Dedifferentiated amniotic fluid mesenchymal stem cell (primary cell): ENCODE data around the gene NLGN1.
A peak's percentile ranks its signal among the peaks of the same experiment; 100 is the strongest.

Source experiments
- DNase-seq: peaks from one replicate; pipeline ENCODE4 v3.0.0-alpha.2; 2016; ENCODE audit errors: extremely low spot score

NLGN1 gene

GRCh38 chr3:173902871-173903270, 505.3 kb downstream of the NLGN1 start:
- no peak for DNase-seq

GRCh38 chr3:173905381-173905780, 507.8 kb downstream of the NLGN1 start:
- DNase-seq: no peak

- no peak for DNase-seq
These were observed 513.9 kb downstream of the NLGN1 start for GRCh38 chr3:173911446-173911845.

GRCh38 chr3:173912126-173912525, 514.6 kb downstream of the NLGN1 start:
- peak; percentile 53 for DNase-seq

GRCh38 chr3:173913397-173913796, 515.9 kb downstream of the NLGN1 start:
- peak; percentile 36 for DNase-seq

- no peak for DNase-seq
These were observed 516.5 kb downstream of the NLGN1 start for GRCh38 chr3:173913974-173914421.

- no peak for DNase-seq
These were observed 519.3 kb downstream of the NLGN1 start for GRCh38 chr3:173916799-173917198.

- DNase-seq: no peak
These were observed 522.8 kb downstream of the NLGN1 start for GRCh38 chr3:173920386-173920785.

GRCh38 chr3:173921732-173922131, 524.2 kb downstream of the NLGN1 start:
- no peak for DNase-seq

- no peak for DNase-seq
These were observed 525.7 kb downstream of the NLGN1 start for GRCh38 chr3:173923204-173923603.

- DNase-seq: no peak
These were observed 532.7 kb downstream of the NLGN1 start for GRCh38 chr3:173930251-173930650.

- peak; percentile 65 for DNase-seq
These were observed 535.1 kb downstream of the NLGN1 start for GRCh38 chr3:173932624-173933023.

GRCh38 chr3:173933113-173933512, 535.6 kb downstream of the NLGN1 start:
- no peak for DNase-seq

- no peak for DNase-seq
These were observed 538.8 kb downstream of the NLGN1 start for GRCh38 chr3:173936316-173936715.

GRCh38 chr3:173938159-173938558, 540.6 kb downstream of the NLGN1 start:
- DNase-seq: peak; percentile 47

GRCh38 chr3:173938616-173939015, 541.1 kb downstream of the NLGN1 start:
- no peak for DNase-seq

GRCh38 chr3:173939331-173939730, 541.8 kb downstream of the NLGN1 start:
- no peak for DNase-seq

- DNase-seq: no peak
These were observed 545.7 kb downstream of the NLGN1 start for GRCh38 chr3:173943264-173943663.

GRCh38 chr3:173945170-173945569, 547.6 kb downstream of the NLGN1 start:
- no peak for DNase-seq

GRCh38 chr3:173945806-173946205, 548.3 kb downstream of the NLGN1 start:
- no peak for DNase-seq

- DNase-seq: no peak
These were observed 557.1 kb downstream of the NLGN1 start for GRCh38 chr3:173954647-173955046.

- no peak for DNase-seq
These were observed 560.1 kb downstream of the NLGN1 start for GRCh38 chr3:173957646-173958045.

- no peak for DNase-seq
These were observed 561.3 kb downstream of the NLGN1 start for GRCh38 chr3:173958805-173959204.

- no peak for DNase-seq
These were observed 572.7 kb downstream of the NLGN1 start for GRCh38 chr3:173970281-173970680.

- DNase-seq: no peak
These were observed 578.7 kb downstream of the NLGN1 start for GRCh38 chr3:173976281-173976680.
